Mesothelial cell of epicardium (in vitro differentiated cells): ENCODE measurements around the gene ID2. TPM values are rescaled to one million over a fixed set of nuclear protein-coding genes. Genes with fewer than 3 reads are reported as not detected.
A peak's percentile ranks its signal among the peaks of the same experiment; 100 is the strongest.

ENCODE experiments used
- DNase-seq, 2 experiments: peaks; one replicate each; pipeline ENCODE4 v3.0.0; 2021; ENCODE audit warnings: low spot score in 2 of 2; ENCODE audit not compliant: unreplicated experiment in 2 of 2
- H3K27ac Mint-ChIP-seq: 2 replicates; pipeline ENCODE4 v1.8.0; 2021; ENCODE audit warnings: mixed read lengths
- H3K27me3 Mint-ChIP-seq: 2 replicates; pipeline ENCODE4 v1.8.0; 2021; ENCODE audit warnings: low read depth, mixed read lengths
- H3K36me3 Mint-ChIP-seq: 2 replicates; pipeline ENCODE4 v1.8.0; 2021; ENCODE audit warnings: mixed read lengths
- H3K4me1 Mint-ChIP-seq: 2 replicates; pipeline ENCODE4 v1.8.0; 2021; ENCODE audit warnings: mixed read lengths
- H3K4me3 Mint-ChIP-seq: 2 replicates; pipeline ENCODE4 v1.8.0; 2021; ENCODE audit warnings: mild to moderate bottlenecking, moderate library complexity, mixed read lengths
- H3K9me3 Mint-ChIP-seq: 2 replicates; pipeline ENCODE4 v1.8.0; 2021; ENCODE audit warnings: mixed read lengths
- total RNA-seq: library from RNA; stranded (reverse); gene quantifications from 3 replicates; pipeline ENCODE4 v1.2.1, GENCODE V29; 2021
- TF ChIP-seq, protein P1 (sequence below): fragments of 200-600 bp; sonication (generic); IDR thresholded peaks from one replicate; pipeline ENCODE4 v1.5.0; 2021; ENCODE audit warnings: antibody characterized with exemption; ENCODE audit not compliant: unreplicated experiment

Gene ID2
- total RNA-seq, 1 donor from 2014 or later: 240 TPM

DNA sequence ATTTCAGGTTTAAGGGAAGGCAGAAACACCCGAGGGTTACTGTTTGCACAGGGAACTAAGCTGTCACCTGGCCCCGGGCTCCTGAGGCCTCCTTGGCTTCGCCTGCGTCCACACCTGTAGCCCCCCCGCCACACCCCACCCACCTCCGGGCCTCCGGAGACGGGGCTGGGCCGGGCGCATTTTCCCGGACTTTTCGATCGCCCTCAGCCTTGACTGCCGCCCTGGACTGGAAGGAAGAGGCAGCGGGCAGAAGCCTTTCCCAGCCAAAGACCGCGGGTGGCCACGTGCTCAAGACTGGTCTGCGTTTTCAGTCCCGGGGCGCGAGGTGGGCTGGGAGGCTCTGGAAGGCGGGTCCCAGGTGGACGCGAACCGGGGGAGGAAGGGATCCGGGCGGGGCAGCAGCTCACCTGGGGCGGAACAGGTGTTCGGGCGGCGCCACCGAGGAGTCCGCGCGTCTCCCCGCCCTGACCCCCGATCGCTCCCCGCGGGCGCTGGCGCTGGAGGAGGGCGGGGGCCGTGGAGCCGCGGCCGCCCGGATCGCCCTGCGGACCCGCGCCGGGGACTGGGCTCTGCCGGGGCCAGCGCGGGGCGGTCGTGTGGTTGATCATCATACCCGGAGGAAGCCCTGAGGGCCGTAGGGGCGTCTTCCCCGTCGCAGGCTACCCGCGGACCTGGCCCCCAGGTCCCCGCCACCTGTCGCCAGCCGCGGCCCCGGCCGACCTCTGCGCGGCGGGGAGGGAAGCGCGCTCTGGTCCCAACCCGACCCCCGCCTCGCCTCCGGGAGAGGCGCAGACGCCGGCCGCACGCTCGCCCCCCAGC, 3.2 kb downstream of the ID2 start:
- TF ChIP-seq, protein P1, sequence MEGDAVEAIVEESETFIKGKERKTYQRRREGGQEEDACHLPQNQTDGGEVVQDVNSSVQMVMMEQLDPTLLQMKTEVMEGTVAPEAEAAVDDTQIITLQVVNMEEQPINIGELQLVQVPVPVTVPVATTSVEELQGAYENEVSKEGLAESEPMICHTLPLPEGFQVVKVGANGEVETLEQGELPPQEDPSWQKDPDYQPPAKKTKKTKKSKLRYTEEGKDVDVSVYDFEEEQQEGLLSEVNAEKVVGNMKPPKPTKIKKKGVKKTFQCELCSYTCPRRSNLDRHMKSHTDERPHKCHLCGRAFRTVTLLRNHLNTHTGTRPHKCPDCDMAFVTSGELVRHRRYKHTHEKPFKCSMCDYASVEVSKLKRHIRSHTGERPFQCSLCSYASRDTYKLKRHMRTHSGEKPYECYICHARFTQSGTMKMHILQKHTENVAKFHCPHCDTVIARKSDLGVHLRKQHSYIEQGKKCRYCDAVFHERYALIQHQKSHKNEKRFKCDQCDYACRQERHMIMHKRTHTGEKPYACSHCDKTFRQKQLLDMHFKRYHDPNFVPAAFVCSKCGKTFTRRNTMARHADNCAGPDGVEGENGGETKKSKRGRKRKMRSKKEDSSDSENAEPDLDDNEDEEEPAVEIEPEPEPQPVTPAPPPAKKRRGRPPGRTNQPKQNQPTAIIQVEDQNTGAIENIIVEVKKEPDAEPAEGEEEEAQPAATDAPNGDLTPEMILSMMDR: no peak
- peak; percentile 48 to 73 for DNase-seq
- H3K36me3 Mint-ChIP-seq: peaks cover 21% of the 10 kb centered on the region
- H3K4me3 Mint-ChIP-seq: peak overlapping the region; percentile 100
- H3K27me3 Mint-ChIP-seq: no peaks in the 10 kb centered on the region
- peaks cover 3% of the 10 kb centered on the region for H3K9me3 Mint-ChIP-seq
- H3K27ac Mint-ChIP-seq: peak overlapping the region; percentile 98
- H3K4me1 Mint-ChIP-seq: peaks cover 17% of the 10 kb centered on the region

DNA sequence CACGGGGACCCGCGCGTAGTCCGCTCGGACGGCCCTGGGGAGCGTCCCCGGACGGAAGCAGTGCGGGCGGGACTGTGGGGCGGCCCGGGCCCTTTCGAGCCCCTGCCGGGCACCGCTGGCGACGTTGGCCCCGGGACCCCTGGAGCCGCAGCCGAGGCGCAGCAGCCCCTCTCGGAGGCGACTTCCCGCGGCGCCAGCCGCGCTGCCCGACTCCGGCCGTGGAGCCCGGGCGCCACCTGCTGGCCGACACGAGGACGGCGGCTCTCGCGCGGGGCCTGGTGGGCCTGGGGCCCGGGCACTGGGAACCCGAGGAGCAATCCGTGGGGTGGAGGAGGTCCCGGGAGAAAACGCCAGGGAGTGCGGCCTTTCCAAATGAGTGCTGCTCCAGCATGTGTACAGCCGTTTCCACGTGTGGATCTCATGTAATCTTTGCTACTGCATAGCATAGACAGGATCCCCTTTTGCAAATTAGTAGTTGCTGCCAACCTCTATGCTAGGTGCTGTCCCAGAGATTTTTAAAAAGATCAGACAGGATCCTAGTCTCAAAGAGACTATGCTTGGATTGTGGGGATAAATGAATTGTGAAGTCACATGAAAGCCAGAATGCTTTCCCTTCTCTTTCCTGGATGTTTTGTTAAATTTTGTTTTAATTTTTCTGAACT, 4.0 kb downstream of the ID2 start:
- Mint-ChIP-seq H3K27me3 (no peaks in the 10 kb centered on the region), H3K27ac (peak overlapping the region; percentile 66), H3K9me3 (peaks cover 3% of the 10 kb centered on the region), H3K4me1 (peaks cover 12% of the 10 kb centered on the region), H3K4me3 (peak overlapping the region; percentile 56), H3K36me3 (peaks cover 21% of the 10 kb centered on the region)
- peak; percentile 81 to 97 for DNase-seq
- TF ChIP-seq, protein P1: peak; percentile 99

DNA sequence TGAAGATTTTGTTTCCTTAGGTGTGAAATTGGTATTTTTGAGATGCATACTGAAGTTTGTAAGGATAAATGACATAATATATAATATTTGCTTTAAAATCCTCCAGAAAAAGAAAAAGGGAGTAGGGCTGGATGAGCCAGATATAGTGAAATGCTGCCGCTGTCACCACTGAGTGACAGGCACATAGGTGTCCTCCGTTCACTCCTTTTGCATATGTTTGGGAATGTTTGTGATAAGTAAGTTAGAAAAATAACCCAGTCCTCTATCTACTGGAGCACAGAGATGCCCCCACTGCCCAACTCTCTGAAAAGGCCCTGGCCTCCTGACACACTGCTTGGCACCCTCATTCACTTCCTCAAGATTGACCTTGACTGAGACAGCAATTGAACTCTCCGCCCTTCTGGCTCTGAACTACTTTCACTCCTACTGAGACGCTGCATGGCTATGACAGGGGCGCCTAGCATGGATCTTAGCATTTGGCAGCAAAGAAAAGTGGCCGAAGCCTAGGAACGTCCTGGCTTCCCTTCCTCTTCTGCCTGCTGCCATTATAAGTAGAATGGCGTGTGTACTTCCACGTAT, 10.1 kb downstream of the ID2 start:
- Mint-ChIP-seq H3K36me3 (peaks cover 10% of the 10 kb centered on the region), H3K27ac (no peak overlapping the region), H3K4me3 (no peak overlapping the region), H3K27me3 (peaks cover 2% of the 10 kb centered on the region), H3K9me3 (peaks cover 3% of the 10 kb centered on the region), H3K4me1 (peaks cover 3% of the 10 kb centered on the region)
- TF ChIP-seq, protein P1: no peak
- no peak for DNase-seq

DNA sequence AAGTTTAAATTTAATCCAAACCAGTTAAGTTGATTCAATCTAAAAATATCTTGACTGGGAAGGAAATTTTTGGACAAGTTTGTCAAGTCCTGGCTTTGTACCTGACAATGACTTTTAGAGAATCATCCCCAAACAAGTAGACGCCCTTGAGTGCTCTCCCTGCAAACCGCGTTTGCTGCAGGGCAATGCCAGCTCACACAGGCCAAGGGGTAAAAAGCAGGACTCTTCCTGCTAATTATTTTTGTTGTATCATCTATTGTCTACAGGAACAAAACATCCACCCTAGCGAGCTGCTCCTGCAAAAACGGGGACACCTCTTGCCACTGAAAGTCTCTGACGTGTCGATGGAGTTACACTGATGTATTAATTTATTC, 10.9 kb downstream of the ID2 start:
- no peak overlapping the region for H3K27ac Mint-ChIP-seq
- TF ChIP-seq, protein P1: no peak

DNA sequence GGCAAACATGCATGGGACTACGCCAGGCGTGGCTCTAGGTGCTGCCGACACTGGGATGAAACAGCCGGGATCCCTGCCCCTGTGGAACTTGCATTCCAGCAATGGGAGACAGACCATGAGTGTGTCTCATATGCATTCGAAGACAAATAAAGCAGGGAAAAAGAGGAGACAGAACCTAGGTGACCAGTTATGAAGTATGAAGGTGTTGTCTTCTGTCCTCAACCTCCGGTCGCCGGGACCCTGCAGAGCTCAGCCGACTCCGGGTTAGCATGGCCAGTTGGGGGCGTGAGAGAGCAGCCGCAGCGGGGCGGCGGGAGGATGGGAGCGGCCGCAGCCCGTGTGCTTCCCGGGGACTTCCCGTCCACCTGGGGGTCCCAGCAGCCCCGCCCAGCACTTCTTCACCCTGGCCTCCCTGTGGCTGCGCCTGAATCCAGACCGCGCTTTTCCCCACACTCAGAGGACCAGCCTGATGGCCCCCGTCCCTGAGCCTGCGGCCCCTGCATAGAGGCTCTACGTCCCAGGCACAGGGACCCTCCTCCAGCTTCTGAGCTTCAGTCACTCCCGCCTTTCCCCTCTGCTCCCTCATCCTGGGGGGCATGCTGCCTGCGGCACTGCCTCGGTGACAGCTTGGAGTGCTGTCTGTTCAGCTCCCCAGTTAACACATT, 11.4 kb downstream of the ID2 start:
- Mint-ChIP-seq H3K9me3 (peaks cover 12% of the 10 kb centered on the region), H3K27ac (no peak overlapping the region), H3K4me1 (peaks cover 3% of the 10 kb centered on the region), H3K27me3 (peaks cover 2% of the 10 kb centered on the region), H3K36me3 (peaks cover 6% of the 10 kb centered on the region), H3K4me3 (peak overlapping the region; percentile 24)
- TF ChIP-seq, protein P1: peak; percentile 15
- peak in 1 of 2 experiments; percentile 58 for DNase-seq

More for the DNA sequence above, 10.9 kb downstream of the ID2 start:
- H3K36me3 Mint-ChIP-seq: peaks cover 9% of the 10 kb centered on the region
- DNase-seq: no peak
- peaks cover 3% of the 10 kb centered on the region for H3K4me1 Mint-ChIP-seq
- H3K4me3 Mint-ChIP-seq: no peak overlapping the region
- peaks cover 2% of the 10 kb centered on the region for H3K27me3 Mint-ChIP-seq
- H3K9me3 Mint-ChIP-seq: peaks cover 7% of the 10 kb centered on the region
